IMR-90 (cell line): ENCODE results near the gene C3AR1. TPM values are rescaled to one million over a fixed set of nuclear protein-coding genes. Genes with fewer than 3 reads are reported as not detected.
A peak's percentile ranks its signal among the peaks of the same experiment; 100 is the strongest.
"Not testable (repeated sequence)": the region's sequence is repeated elsewhere in the genome, so short reads cannot be mapped to it uniquely, and the experiment has no call there.

Experiments
- ATAC-seq: fragments of 200-7000 bp; cut with Tn5 transposase; 2 replicates; pipeline ENCODE4 v1.9.1; 2020; ENCODE audit warnings: low read depth, mild to moderate bottlenecking, moderate library complexity
- Bru-seq: library from RNA; stranded (reverse); fragments of 400-500 nt; gene quantifications from one replicate; lab custom pipeline; 2021; lab: Mats Ljungman, UMichigan
- BruChase-seq, 2 experiments: library from RNA; stranded (reverse); fragments of 400-500 nt; gene quantifications; one replicate each; lab custom pipeline; 2021; lab: Mats Ljungman, UMichigan
- BruUV-seq: library from RNA; stranded (reverse); fragments of 400-500 nt; replicated peaks from 2 replicates; lab custom pipeline; 2021; lab: Mats Ljungman, UMichigan
- CTCF ChIA-PET: fragments of 300-600 bp; formaldehyde crosslinking; extraction: SDS; loops from one replicate; lab custom pipeline; 2021; ENCODE audit warnings: antibody characterized with exemption; lab: Yijun Ruan, JAX
- POLR2A ChIA-PET: fragments of 300-600 bp; sonication (Branson Sonifier 250); formaldehyde crosslinking; loops from one replicate; lab custom pipeline; 2022; ENCODE audit warnings: antibody characterized with exemption; ENCODE audit not compliant: unreplicated experiment; lab: Charles Lee
- DNase-seq: peaks from one replicate; pipeline ENCODE4 v3.0.0; 2013
- H2AFZ ChIP-seq: replicated peaks from 2 replicates; pipeline ENCODE3; 2013; ENCODE audit warnings: low read length, mild to moderate bottlenecking; ENCODE audit not compliant: poor library complexity
- H2AK5ac ChIP-seq: 2 replicates; pipeline ENCODE4 v1.6.1; 2013; ENCODE audit warnings: low read depth, low read length, inconsistent platforms
- H2AK9ac ChIP-seq: replicated peaks from 2 replicates; pipeline ENCODE3; 2013; ENCODE audit warnings: mild to moderate bottlenecking, low read depth, low read length, moderate library complexity; ENCODE audit not compliant: poor library complexity
- H2BK120ac ChIP-seq: 2 replicates; pipeline ENCODE4 v1.6.1; 2013; ENCODE audit warnings: low read depth, low read length, inconsistent platforms
- H2BK15ac ChIP-seq: 3 replicates; pipeline ENCODE4 v1.6.1; 2013; ENCODE audit warnings: low read depth, low read length, inconsistent platforms
- H2BK20ac ChIP-seq: 2 replicates; pipeline ENCODE4 v1.6.1; 2013; ENCODE audit warnings: low read depth, mild to moderate bottlenecking, inconsistent platforms, low read length, moderate library complexity
- H2BK5ac ChIP-seq: 2 replicates; pipeline ENCODE4 v1.6.1; 2013; ENCODE audit warnings: mild to moderate bottlenecking, low read depth, low read length, inconsistent platforms; ENCODE audit not compliant: poor library complexity, severe bottlenecking
- H3K14ac ChIP-seq: replicated peaks from 2 replicates; pipeline ENCODE4 v1.6.1; 2013; ENCODE audit warnings: low read depth, low read length, inconsistent platforms
- H3K18ac ChIP-seq: 2 replicates; pipeline ENCODE4 v1.6.1; 2013; ENCODE audit warnings: low read depth, low read length, control low read depth
- H3K23ac ChIP-seq: 2 replicates; pipeline ENCODE4 v1.6.1; 2013; ENCODE audit warnings: low read depth, low read length, inconsistent platforms
- H3K27ac ChIP-seq: 2 replicates; pipeline ENCODE4 v1.5.1; 2013; ENCODE audit warnings: mild to moderate bottlenecking, control low read depth, low read length; ENCODE audit not compliant: insufficient read depth
- H3K27me3 ChIP-seq: 2 replicates; pipeline ENCODE4 v1.6.1; 2013; ENCODE audit warnings: low read length; ENCODE audit not compliant: control insufficient read depth, insufficient read depth
- H3K36me3 ChIP-seq: 2 replicates; pipeline ENCODE4 v1.6.1; 2013; ENCODE audit warnings: low read length, mixed read lengths; ENCODE audit not compliant: control insufficient read depth, insufficient read depth
- H3K4ac ChIP-seq: 2 replicates; pipeline ENCODE4 v1.6.1; 2013; ENCODE audit warnings: low read depth, low read length, inconsistent platforms
- H3K4me1 ChIP-seq: 2 replicates; pipeline ENCODE4 v1.6.1; 2013; ENCODE audit warnings: low read length, mixed read lengths; ENCODE audit not compliant: control insufficient read depth, insufficient read depth
- H3K4me2 ChIP-seq: 2 replicates; pipeline ENCODE4 v1.6.1; 2013; ENCODE audit warnings: low read depth, mild to moderate bottlenecking, control low read depth, low read length, moderate library complexity
- H3K4me3 ChIP-seq: 2 replicates; pipeline ENCODE4 v1.5.1; 2013; ENCODE audit warnings: low read depth, mild to moderate bottlenecking, control low read depth, low read length, moderate library complexity; ENCODE audit not compliant: insufficient read depth
- H3K56ac ChIP-seq: 2 replicates; pipeline ENCODE4 v1.6.1; 2013; ENCODE audit warnings: low read length, inconsistent platforms; ENCODE audit not compliant: insufficient read depth; ENCODE audit errors: extremely low read depth
- H3K79me1 ChIP-seq, 2 experiments: 2 replicates each; pipeline ENCODE4 v1.6.1; 2013; ENCODE audit warnings: low read length in 2 of 2, inconsistent platforms in 1 of 2, low read depth in 1 of 2
- H3K9ac ChIP-seq: 2 replicates; pipeline ENCODE4 v1.6.1; 2013; ENCODE audit warnings: low read depth, low read length, control low read depth
- H3K9me1 ChIP-seq: 2 replicates; pipeline ENCODE4 v1.6.1; 2013; ENCODE audit warnings: low read length, inconsistent platforms; ENCODE audit not compliant: insufficient read depth
- H3K9me3 ChIP-seq: 2 replicates; pipeline ENCODE4 v1.6.1; 2013; ENCODE audit warnings: low read length; ENCODE audit not compliant: control insufficient read depth, insufficient read depth
- H4K20me1 ChIP-seq: 2 replicates; pipeline ENCODE4 v1.6.1; 2013; ENCODE audit warnings: low read length, inconsistent platforms; ENCODE audit not compliant: insufficient read depth
- H4K5ac ChIP-seq: 2 replicates; pipeline ENCODE4 v1.6.1; 2013; ENCODE audit warnings: mild to moderate bottlenecking, low read depth, low read length, control low read depth
- H4K8ac ChIP-seq, 2 experiments: 2 replicates each; pipeline ENCODE4 v1.6.1; 2013; ENCODE audit warnings: low read depth in 2 of 2, low read length in 2 of 2, control low read depth in 1 of 2, inconsistent platforms in 1 of 2
- H4K91ac ChIP-seq: 2 replicates; pipeline ENCODE4 v1.6.1; 2013; ENCODE audit warnings: low read depth, low read length, inconsistent platforms; ENCODE audit not compliant: insufficient read depth
- FOS ChIP-seq: fragments of 150-350 bp; IDR thresholded peaks from 2 replicates; pipeline ENCODE4 v1.6.1; 2016; ENCODE audit warnings: low read depth, low read length
- MAFK ChIP-seq: IDR thresholded peaks from 2 replicates; pipeline ENCODE4 v1.6.1; 2012; ENCODE audit warnings: low read depth, low read length, improper control_type of control experiment
- NFE2L2 ChIP-seq: fragments of 150-350 bp; IDR thresholded peaks from 2 replicates; pipeline ENCODE4 v1.6.1; 2016; ENCODE audit warnings: low read depth, mild to moderate bottlenecking, low read length
- WGBS, 2 experiments: methylation state at CpG; one replicate each; pipeline versions ENCODE4 v1.1.5 to v1.1.7; 2013; ENCODE audit warnings: missing lambda C conversion rate in 2 of 2; ENCODE audit not compliant: insufficient read length in 1 of 2; ENCODE audit errors: extremely low coverage in 2 of 2; 5-methylcytosine and 5-hydroxymethylcytosine counted together
- dilution Hi-C: fragments of 300-500 bp; cut with HindIII; formaldehyde crosslinking; loops from one replicate; pipeline ENCODE4 v1.14.3; 2018; ENCODE audit warnings: low sequenced_read_pairs; ENCODE audit not compliant: unreplicated experiment
- in situ Hi-C: fragments of 300-500 bp; cut with MboI; formaldehyde crosslinking; loops from 3 replicates; pipeline ENCODE4 v1.14.3; 2019; ENCODE audit warnings: low sequenced_read_pairs, inconsistent platforms, mixed read lengths
- intact Hi-C: fragments of 100-400 bp; cut with micrococcal nuclease; formaldehyde crosslinking; loops from 2 replicates; pipeline ENCODE4 v1.10.0; 2022
- long read RNA-seq: library from polyadenylated mRNA; unstranded; transcript quantifications from one replicate; pipeline ENCODE4 v2.0.0, GENCODE V29; 2021; ENCODE audit not compliant: unreplicated experiment
- polyA plus RNA-seq, 3 experiments: library from polyadenylated mRNA; depleted of rRNA; stranded (reverse); fragments of >200 nt; gene quantifications; 2 replicates each; pipeline ENCODE4 v1.2.3, GENCODE V29; 2012; ENCODE audit warnings: low replicate concordance in 1 of 3
- total RNA-seq: library from RNA; depleted of rRNA; stranded (reverse); fragments of >200 nt; gene quantifications from 2 replicates; pipeline ENCODE4 v1.2.3, GENCODE V29; 2012; rRNA removed

The C3AR1 gene
- total RNA-seq (0.28 and 0.36 TPM in 2 replicates), polyA plus RNA-seq (2012; rRNA removed) (0.31 and 0.42 TPM in 2 replicates), Bru-seq, nascent RNA (percentile 13 among the genes with signal in this experiment), BruChase-seq, experiment 1, labeled RNA remaining after a 6-hour chase (not detected), BruChase-seq, experiment 2, labeled RNA remaining after a 2-hour chase (percentile 16 among the genes with signal in this experiment)
- polyA plus RNA-seq (2012; cell fraction: cytosol; rRNA removed): 0.29 and 0.34 TPM in 2 replicates
- 0.07 and 0.08 TPM in 2 replicates for polyA plus RNA-seq (2012; cell fraction: nucleus; rRNA removed; ENCODE audit: low replicate concordance)
- long read RNA-seq: 0 reads

- no peak within 1 kb of the TSS for H3K4me3 ChIP-seq
- DNase-seq (peak; percentile 79), ATAC-seq (peak; percentile 91)
- H3K4me2 ChIP-seq: peak within 1 kb of the TSS; percentile 75
- H2BK5ac ChIP-seq: peak within 1 kb of the TSS; percentile 76
- H3K9ac ChIP-seq: no peak within 1 kb of the TSS
- peaks cover 2% of the 10 kb centered on the region; the same call in 1 of the 2 replicates for H3K4me1 ChIP-seq
- POLR2A ChIA-PET: no interaction called here
- H3K27ac ChIP-seq: no peak within 1 kb of the TSS
- CTCF ChIA-PET: interaction anchor here (0.6 to 1.1 kb wide), 2 partner anchors 12 to 20 kb away, joined by 3 read pairs; no protein-coding TSS in a partner anchor
- H3K4ac ChIP-seq: 0 out of 2 replicates have a peak within 1 kb of the TSS, but pooled peaks have one; percentile 63
- peak within 1 kb of the TSS; percentile 87 for H2AFZ ChIP-seq
- TF ChIP-seq MAFK (peak; percentile 94), FOS (peak; percentile 50; the same call in 1 of the 2 replicates), NFE2L2 (no peak)
- H4K8ac ChIP-seq: peak within 1 kb of the TSS; percentile 44 to 91; a peak in 3 of 4 replicates
- H3K56ac ChIP-seq: no peak within 1 kb of the TSS
- no peaks in the 10 kb centered on the region; the same call in 1 of the 2 replicates for H3K9me1 ChIP-seq
- H3K36me3 ChIP-seq: no peaks in the 10 kb centered on the region
- H2BK15ac ChIP-seq: no peak within 1 kb of the TSS; the same call in 2 of the 3 replicates
- peak within 1 kb of the TSS; percentile 21; the same call in 1 of the 2 replicates for H3K23ac ChIP-seq
- H4K91ac ChIP-seq: no peak within 1 kb of the TSS
- peak within 1 kb of the TSS; percentile 28 for H2BK120ac ChIP-seq
- no TSS peak for BruUV-seq
- H3K9me3 ChIP-seq: no peaks in the 10 kb centered on the region
- peak within 1 kb of the TSS; percentile 35; the same call in 1 of the 2 replicates for H2AK5ac ChIP-seq
- H4K5ac ChIP-seq: peak within 1 kb of the TSS; percentile 56; the same call in 1 of the 2 replicates
- in situ Hi-C loops: no loop called here
- intact Hi-C loops: no loop called here
- peak within 1 kb of the TSS; percentile 54; the same call in 1 of the 2 replicates for H3K14ac ChIP-seq
- H4K20me1 ChIP-seq: no peaks in the 10 kb centered on the region
- H3K27me3 ChIP-seq: no peaks in the 10 kb centered on the region
- no peak within 1 kb of the TSS for H2AK9ac ChIP-seq
- peak within 1 kb of the TSS; percentile 84; the same call in 1 of the 2 replicates for H3K18ac ChIP-seq
- dilution Hi-C loops: no loop called here
- no peaks in the 10 kb centered on the region for H3K79me1 ChIP-seq
- WGBS, 2 experiments: no CpG with 5 or more reads among the region's 2 CpGs
- 0 out of 2 replicates have a peak within 1 kb of the TSS, but pooled peaks have one; percentile 70 for H2BK20ac ChIP-seq
Observed at GRCh38 chr12:8065991-8066594, at the start of gene C3AR1. C3AR1 (minus strand) TSS chr12:8066359; CDS start chr12:8060185, 6,174 bp downstream.

- H3K23ac ChIP-seq, intact Hi-C loops, H3K4ac ChIP-seq, POLR2A ChIA-PET, H3K9ac ChIP-seq, H4K8ac ChIP-seq, H2BK5ac ChIP-seq, H3K36me3 ChIP-seq, H2BK120ac ChIP-seq, H3K27me3 ChIP-seq, H3K56ac ChIP-seq, H2AFZ ChIP-seq, H3K4me1 ChIP-seq, H3K4me2 ChIP-seq, H2AK5ac ChIP-seq, H2AK9ac ChIP-seq, H3K14ac ChIP-seq, H2BK20ac ChIP-seq, H4K20me1 ChIP-seq, DNase-seq, CTCF ChIA-PET, H3K9me1 ChIP-seq, dilution Hi-C loops, H4K91ac ChIP-seq, H3K18ac ChIP-seq, H3K27ac ChIP-seq, H4K5ac ChIP-seq, H3K79me1 ChIP-seq, H3K9me3 ChIP-seq, H3K4me3 ChIP-seq, ATAC-seq, BruUV-seq, H2BK15ac ChIP-seq: not testable (repeated sequence)
- in situ Hi-C loops: loop anchor here (25.0 kb wide), 1 partner anchor 249 kb away; no protein-coding TSS in a partner anchor
- WGBS, 2 experiments: no CpG with 5 or more reads among the region's 4 CpGs
Observed at GRCh38 chr12:8113117-8113516, 47.0 kb upstream of the C3AR1 start.
